KMS-11 (cell line): ENCODE results near the gene ATP8B1.

Experiments
- H2AFZ ChIP-seq: fragments of 200-600 bp; sonication (generic); 2 replicates; pipeline ENCODE4 v1.6.1; 2016; ENCODE audit warnings: antibody characterized with exemption, mixed run types, low read depth
- H3K27ac ChIP-seq: fragments of 200-600 bp; sonication (generic); 2 replicates; pipeline ENCODE4 v1.6.1; 2016; ENCODE audit warnings: mild to moderate bottlenecking, mixed run types
- H3K27me3 ChIP-seq: fragments of 200-600 bp; sonication (generic); 2 replicates; pipeline ENCODE4 v1.6.1; 2017; ENCODE audit warnings: mild to moderate bottlenecking, low read depth, mixed run types, moderate library complexity; ENCODE audit not compliant: insufficient read depth
- H3K36me3 ChIP-seq: fragments of 200-600 bp; sonication (generic); 2 replicates; pipeline ENCODE4 v1.6.1; 2017; ENCODE audit warnings: mild to moderate bottlenecking, mixed run types; ENCODE audit not compliant: insufficient read depth
- H3K4me1 ChIP-seq: fragments of 200-600 bp; sonication (generic); 2 replicates; pipeline ENCODE4 v1.6.1; 2016; ENCODE audit warnings: mild to moderate bottlenecking, low read depth, mixed run types; ENCODE audit not compliant: poor library complexity, severe bottlenecking
- H3K4me2 ChIP-seq: fragments of 200-600 bp; sonication (generic); 2 replicates; pipeline ENCODE4 v1.7.0; 2016; ENCODE audit warnings: mild to moderate bottlenecking, mixed run types
- H3K4me3 ChIP-seq: fragments of 200-600 bp; sonication (generic); IDR thresholded peaks from 2 replicates; pipeline ENCODE4 v1.6.1; 2017; ENCODE audit warnings: low read depth, low read length, mixed read lengths; ENCODE audit not compliant: insufficient read depth
- H3K79me2 ChIP-seq: fragments of 200-600 bp; sonication (generic); 2 replicates; pipeline ENCODE4 v1.6.1; 2016; ENCODE audit warnings: low read depth, mixed run types; ENCODE audit not compliant: insufficient read depth
- H3K9ac ChIP-seq: fragments of 200-600 bp; sonication (generic); 2 replicates; pipeline ENCODE4 v1.6.1; 2016; ENCODE audit warnings: mild to moderate bottlenecking, mixed run types
- H4K20me1 ChIP-seq: fragments of 200-600 bp; sonication (generic); 2 replicates; pipeline ENCODE4 v1.6.1; 2016; ENCODE audit warnings: mild to moderate bottlenecking, mixed run types; ENCODE audit not compliant: insufficient read depth
- TF ChIP-seq, protein P1 (sequence below): fragments of 200-600 bp; sonication (generic); conservative IDR thresholded peaks from 2 replicates; pipeline ENCODE4 v1.6.1; 2017; ENCODE audit warnings: low read depth, mild to moderate bottlenecking, antibody characterized with exemption, low read length, moderate library complexity, mixed read lengths

The ATP8B1 gene

DNA sequence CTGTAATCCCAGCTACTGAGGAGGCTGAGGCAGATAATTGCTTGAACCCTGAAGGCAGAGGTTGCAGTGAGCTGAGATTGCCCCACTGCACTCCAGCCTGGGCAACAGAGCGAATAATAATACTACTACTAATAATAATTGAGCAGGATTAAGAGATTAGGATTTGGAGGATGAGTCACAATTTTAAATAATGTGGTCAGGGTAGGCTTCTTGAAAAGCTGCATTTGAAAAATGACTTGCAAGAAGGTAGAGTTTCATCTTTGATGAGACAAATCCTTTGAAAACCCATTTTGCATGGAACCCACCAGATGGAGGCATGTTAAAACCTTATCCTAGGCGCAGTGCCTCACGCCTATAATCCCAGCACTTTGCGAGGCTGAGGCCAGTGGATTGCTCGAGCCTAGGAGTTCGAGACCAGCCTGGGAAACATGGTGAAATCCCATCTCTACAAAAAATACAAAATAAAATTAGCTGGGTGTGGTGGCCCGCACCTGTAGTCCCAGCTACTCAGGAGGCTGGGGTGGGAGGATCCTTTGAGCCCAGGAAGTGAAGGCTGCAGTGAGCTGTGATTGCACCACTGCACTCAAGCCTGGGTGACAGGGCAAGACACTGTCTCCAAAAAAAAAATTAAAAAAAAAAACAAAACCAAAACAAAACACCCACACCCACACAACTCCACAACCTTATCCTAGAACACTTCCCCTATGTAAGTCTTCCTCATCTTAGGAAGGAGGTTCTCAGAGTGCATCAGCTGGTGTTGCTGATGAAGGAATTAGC, 3.3 kb upstream of the ATP8B1 start:
- H3K27me3 ChIP-seq, result no peaks in the 10 kb centered on the region
- no peaks in the 10 kb centered on the region for H4K20me1 ChIP-seq
- H3K9ac ChIP-seq, result no peak overlapping the region
- H3K79me2 ChIP-seq, result no peaks in the 10 kb centered on the region
- H3K4me2 ChIP-seq, result no peak overlapping the region
- no peak overlapping the region for H2AFZ ChIP-seq
- H3K36me3 ChIP-seq, result no peaks in the 10 kb centered on the region
- no peaks in the 10 kb centered on the region for H3K4me1 ChIP-seq
- H3K4me3 ChIP-seq, result no peak overlapping the region
- TF ChIP-seq, protein P1, sequence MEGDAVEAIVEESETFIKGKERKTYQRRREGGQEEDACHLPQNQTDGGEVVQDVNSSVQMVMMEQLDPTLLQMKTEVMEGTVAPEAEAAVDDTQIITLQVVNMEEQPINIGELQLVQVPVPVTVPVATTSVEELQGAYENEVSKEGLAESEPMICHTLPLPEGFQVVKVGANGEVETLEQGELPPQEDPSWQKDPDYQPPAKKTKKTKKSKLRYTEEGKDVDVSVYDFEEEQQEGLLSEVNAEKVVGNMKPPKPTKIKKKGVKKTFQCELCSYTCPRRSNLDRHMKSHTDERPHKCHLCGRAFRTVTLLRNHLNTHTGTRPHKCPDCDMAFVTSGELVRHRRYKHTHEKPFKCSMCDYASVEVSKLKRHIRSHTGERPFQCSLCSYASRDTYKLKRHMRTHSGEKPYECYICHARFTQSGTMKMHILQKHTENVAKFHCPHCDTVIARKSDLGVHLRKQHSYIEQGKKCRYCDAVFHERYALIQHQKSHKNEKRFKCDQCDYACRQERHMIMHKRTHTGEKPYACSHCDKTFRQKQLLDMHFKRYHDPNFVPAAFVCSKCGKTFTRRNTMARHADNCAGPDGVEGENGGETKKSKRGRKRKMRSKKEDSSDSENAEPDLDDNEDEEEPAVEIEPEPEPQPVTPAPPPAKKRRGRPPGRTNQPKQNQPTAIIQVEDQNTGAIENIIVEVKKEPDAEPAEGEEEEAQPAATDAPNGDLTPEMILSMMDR, result no peak
- no peak overlapping the region for H3K27ac ChIP-seq

DNA sequence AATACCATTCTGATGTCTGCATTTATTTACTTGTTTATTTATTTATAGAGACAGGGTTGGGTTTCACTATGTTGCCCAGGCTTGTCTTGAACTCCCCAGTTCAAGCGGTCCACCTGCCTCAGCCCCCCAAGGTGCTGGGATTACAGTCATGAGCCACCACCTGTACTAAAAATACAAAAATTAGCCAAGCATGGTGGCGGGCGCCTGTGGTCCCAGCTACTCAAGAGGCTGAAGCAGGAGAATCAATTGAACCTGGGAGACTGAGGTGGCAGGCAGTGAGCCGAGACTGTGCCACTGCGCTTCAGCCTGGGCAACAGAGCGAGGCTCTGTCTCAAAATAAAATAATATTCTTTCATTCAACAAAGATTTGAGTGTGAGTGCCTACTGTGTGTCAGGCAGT, 2.0 kb upstream of the ATP8B1 start:
- Histone ChIP-seq H3K27ac (no peak overlapping the region), H3K4me2 (no peak overlapping the region), H3K4me1 (no peaks in the 10 kb centered on the region), H2AFZ (no peak overlapping the region), H3K27me3 (no peaks in the 10 kb centered on the region), H3K36me3 (no peaks in the 10 kb centered on the region), H4K20me1 (no peaks in the 10 kb centered on the region), H3K79me2 (no peaks in the 10 kb centered on the region), H3K4me3 (no peak overlapping the region), H3K9ac (no peak overlapping the region)
- TF ChIP-seq, protein P1, result no peak

DNA sequence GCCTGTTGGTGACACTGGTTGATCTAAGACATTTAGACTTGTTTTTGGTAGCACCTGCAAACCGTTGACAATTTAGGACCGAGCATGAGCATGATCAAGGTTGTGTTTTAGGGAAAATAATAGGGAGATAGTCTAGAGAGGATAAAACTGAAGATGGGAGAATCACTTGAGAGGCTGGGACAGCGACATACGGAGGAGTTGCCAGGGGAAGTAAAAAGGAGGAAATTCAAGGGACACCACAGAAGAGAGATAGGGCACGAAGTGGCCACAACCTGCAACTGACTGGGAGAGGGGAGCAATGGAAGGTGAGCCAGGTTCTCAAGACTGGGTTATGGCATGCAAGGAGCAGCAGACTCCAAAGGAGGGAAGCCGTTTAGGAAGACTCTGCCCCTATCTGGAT, 1.4 kb upstream of the ATP8B1 start:
- H3K27me3 ChIP-seq, result no peaks in the 10 kb centered on the region
- H4K20me1 ChIP-seq, result no peaks in the 10 kb centered on the region
- H3K27ac ChIP-seq, result no peak overlapping the region
- H3K4me2 ChIP-seq, result no peak overlapping the region
- no peaks in the 10 kb centered on the region for H3K4me1 ChIP-seq
- H3K9ac ChIP-seq, result no peak overlapping the region
- H3K79me2 ChIP-seq, result no peaks in the 10 kb centered on the region
- H3K4me3 ChIP-seq, result no peak overlapping the region
- TF ChIP-seq, protein P1, result no peak
- H3K36me3 ChIP-seq, result no peaks in the 10 kb centered on the region
- H2AFZ ChIP-seq, result no peak overlapping the region

DNA sequence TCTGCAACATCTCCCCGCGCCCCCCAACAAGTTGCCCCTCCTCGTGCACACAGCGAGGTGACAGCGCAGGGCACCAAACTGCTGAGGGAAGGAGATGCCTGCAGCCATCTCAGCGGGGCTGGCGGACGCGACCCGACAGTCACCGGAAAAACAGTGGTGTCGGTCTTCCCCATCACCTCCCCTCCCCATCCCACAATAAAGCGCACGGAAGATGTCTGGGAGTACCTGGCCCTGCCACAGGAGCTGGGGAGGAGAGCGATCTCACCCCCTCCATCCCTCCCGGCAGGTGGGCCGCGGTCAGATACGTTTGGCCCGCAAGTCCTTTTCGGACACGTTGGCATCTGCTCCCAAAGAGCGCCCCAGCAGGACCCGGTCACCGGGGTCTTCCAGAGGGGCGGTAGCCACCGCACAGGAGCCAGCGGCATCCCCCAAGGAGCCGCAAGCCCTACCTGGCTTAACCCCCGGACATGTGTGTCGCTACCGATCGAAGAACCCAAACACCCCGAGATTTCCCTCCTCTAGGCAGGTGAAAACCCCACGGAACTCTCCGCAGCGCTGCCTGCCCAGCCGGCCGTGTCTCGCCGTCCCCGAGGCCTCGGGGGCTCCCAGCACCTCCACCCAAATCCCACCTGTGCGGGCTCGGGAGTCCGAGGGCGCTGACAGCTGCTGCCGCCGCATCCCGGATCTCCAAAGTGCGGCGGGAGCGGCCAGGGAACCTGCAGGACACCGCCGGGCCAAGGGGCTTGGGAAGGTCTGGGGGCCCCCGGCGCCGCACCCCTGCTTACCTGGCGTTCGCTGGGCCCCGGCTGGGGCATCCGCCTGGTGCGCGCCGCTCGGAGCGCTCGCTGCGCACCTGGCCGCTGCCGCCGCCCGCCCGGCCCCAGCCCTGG, 657 bp downstream of the ATP8B1 start:
- Histone ChIP-seq H3K79me2 (no peaks in the 10 kb centered on the region), H3K4me1 (peaks cover 12% of the 10 kb centered on the region), H2AFZ (no peak overlapping the region), H3K4me3 (no peak overlapping the region), H3K27me3 (no peaks in the 10 kb centered on the region), H3K4me2 (no peak overlapping the region), H3K27ac (no peak overlapping the region), H3K36me3 (no peaks in the 10 kb centered on the region), H4K20me1 (no peaks in the 10 kb centered on the region), H3K9ac (no peak overlapping the region)
- TF ChIP-seq, protein P1, result no peak
